Activated effector memory CD4-positive, alpha-beta T cell treated with anti-CD3 and anti-CD28 coated beads, Interleukin-2, amount 50 U/mL, for 16 hours (primary cell): ENCODE data around the gene PDLIM5.
"Not testable (repeated sequence)": the region's sequence is repeated elsewhere in the genome, so short reads cannot be mapped to it uniquely, and the experiment has no call there.

Experiments used
- DNase-seq: peaks from one replicate; pipeline ENCODE4 v3.0.0-alpha.2; 2020

Gene PDLIM5

DNA sequence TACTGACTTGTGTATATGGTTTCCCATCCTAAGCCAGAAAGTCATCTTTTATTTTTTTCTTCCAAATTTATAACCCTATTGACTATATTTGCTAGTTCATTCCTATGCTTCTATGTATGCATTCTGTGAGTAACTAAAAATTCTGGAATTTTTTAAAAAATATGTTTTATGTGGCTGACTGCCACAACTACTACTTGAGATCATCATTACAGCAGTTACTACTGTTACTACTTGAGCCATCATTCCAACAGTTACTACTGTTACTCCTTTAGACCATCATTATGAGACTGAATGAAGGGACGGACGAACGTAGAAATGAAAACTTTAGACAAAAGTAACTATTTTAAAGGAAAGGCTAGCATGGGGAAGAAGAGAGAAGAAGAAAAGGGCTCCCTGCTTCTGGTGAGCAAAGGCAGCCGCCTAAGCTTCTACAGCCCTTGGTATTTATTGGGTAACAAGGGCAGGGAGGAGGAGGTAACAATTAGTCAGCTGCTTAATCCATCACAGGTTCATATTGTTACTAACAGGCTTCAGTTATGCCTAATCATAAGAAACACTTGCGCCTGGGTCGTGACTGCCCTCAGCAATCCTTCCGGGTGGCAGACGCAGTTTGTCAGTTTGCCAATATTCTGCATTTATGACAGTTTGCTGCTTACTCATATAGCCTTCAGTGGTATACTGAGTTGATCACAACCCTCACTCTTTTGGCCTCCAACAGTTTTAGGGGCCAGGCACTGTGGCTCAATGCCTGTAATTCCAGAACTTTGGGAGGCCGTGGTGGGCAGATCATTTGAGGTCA, 80.4 kb downstream of the PDLIM5 start:
- no peak for DNase-seq

DNA sequence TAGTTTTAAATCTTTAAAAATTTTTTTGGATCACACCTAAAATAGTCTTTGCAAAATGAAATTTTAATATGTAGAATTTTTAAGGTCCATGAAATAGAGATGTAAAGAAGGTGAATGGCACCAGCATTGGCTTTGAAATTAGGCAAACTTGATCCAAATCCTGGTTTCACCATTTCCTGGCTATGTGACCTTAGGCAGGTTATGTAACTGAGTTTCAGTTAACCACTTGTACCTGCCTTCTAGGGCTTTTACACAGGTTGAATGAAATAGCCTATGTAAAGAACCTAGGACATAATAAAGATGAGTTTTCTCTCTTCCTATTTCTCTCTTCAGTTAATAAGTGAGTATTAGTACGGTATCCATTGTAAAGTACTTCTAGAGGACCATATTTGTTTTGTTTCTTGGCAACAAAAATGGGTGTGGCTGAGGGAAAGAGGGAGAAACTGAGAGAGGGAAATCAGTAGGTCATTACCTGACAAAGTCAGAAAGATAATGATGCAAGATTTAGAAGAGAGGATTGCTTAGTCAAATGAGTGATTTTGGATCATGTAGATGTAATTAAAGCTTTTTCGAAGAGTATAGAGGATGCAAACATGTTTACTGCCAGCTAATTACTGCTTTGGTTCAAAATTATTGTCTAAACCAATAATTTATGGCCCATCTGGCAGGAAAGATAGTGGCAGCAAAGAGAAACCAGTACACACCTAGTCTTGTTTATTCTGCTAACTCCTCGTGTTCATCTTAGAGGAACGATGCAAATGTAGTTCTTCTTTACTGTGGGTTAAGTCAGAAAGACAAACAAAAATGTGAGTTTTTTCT, 81.9 kb downstream of the PDLIM5 start:
- no peak for DNase-seq

DNA sequence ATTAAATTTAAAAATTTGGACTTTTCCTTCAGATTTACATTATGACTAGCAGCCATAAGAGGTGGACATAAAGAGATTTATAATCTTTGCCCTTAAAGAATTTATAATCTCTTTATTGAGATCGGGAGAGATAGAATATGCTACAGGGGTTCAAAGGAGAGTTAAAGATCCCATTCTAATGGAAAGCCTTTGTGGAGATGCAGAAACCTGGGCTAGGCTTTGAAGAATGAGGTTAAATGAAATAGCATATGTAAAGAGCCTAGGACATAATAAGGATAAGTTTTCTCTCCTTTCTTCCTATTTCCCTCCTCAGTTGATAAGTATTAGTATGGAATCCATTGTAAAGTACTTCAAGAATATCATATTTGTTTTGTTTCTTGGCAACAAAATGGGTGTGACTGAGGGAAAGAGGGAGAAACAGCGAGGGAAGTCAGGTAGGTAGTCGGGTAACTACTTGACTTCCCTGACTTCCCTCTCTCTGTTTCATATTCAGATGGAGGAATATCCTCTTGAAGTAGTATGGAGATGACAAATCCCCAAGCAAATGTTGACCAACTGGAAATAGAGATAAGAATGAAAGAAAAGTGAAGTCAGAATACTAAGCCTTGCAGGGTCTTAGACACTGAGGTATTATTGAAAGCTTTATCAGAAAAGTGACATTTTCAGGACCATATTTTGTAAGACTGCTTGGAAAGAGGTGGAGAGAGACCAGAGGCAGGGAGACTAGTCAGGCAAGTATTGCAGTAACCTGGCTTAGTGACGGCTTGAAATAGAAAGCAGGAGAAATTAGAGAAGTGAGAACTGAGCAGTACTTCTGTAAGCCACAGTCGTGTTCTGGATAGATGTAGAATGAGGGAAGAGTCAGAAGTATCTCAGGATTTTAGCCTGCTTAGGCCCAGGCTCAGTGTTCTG, 82.9 kb downstream of the PDLIM5 start:
- no peak for DNase-seq

- DNase-seq, result no peak
Observed at GRCh38 chr4:94536049-94536448, 84.3 kb downstream of the PDLIM5 start.

- no peak for DNase-seq
Observed at GRCh38 chr4:94536649-94537469, 85.1 kb downstream of the PDLIM5 start.

DNA sequence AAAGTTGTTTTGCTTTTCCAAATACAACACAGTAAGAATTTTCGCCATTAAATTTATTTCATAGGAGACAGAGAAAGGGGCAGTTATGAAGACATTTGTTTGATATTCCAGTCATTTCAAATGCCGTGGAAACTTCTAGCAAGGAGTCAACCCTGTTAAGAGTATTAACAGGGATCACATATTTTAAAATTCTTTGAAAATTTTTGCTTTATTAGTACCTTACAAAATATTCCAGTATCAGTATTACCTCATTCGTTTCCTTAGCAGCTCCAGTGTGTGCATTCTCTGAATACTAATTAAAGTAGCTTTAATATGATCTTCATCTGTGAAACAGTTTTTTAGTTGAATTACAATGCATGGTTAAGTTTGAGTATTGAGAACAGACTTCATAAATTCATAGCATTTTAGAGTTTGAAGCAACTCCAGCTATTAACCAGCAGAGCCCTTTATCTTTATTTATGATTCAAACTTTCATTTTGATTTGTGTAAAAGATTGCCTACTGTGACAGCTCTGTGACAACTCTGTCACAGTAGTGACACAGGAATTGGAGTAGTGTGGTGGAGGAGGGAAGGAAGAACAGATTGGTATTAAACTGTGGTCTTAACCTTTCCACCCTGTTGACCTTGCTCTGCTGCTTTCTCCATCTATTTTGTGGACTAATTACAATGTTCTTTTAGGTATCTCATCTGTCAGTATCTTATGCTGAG, 86.3 kb downstream of the PDLIM5 start:
- no peak for DNase-seq

DNA sequence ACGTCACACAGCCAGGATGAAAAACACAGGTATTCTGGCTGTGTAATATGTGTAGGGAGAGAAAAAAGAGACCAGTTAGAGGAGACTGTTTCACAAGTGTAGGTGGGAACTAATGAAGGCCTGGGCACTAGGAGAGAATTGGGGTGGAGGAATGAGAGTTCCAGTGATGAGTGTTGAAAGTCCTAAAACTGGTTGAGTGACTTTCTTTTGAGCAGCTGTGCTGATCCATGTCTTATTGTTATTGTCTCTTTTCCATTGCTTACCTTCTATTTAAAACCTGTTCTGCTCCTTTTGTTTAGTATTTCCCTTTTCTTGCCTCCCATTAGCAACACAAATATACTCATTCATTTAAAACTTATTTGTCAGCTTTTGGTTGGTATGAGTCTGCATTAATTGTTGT, 88.7 kb downstream of the PDLIM5 start:
- DNase-seq, result no peak

DNA sequence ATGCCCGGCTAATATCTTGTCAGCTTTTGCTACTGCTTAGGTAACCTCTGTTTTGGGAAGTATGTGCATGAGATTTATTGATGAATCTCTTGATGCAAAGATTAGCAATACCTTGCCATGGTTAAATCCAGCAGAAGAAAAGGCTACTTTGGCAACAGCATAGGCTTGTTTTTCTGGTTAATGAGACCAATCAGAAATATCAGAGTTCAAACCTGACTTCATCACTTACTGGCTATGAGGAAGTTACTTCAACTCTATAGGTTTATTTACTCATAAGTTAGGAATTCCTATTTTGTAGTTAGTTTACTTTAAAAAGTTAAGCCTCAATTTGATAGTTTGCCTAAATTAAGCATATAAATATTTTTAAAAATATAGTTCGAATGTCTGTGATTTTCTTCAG, 93.1 kb downstream of the PDLIM5 start:
- no peak for DNase-seq

DNA sequence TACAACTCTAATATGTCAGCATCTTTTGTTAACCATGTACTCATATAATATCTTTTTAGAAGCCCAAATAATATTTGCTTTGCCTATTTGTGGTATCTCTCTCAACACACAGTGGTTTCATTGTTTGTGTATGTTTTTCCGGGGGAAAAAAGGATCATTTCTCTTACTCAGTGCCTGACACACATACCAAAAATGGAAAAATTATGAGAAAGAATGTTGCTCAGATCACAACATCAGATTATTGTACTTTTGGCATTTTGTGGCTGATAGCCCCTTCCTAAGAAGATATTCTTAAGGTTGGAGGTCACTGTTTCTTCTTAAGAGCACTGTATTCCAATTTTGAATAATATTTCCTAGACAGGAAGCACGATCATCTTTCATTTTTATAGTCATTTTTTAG, 93.6 kb downstream of the PDLIM5 start:
- no peak for DNase-seq

DNA sequence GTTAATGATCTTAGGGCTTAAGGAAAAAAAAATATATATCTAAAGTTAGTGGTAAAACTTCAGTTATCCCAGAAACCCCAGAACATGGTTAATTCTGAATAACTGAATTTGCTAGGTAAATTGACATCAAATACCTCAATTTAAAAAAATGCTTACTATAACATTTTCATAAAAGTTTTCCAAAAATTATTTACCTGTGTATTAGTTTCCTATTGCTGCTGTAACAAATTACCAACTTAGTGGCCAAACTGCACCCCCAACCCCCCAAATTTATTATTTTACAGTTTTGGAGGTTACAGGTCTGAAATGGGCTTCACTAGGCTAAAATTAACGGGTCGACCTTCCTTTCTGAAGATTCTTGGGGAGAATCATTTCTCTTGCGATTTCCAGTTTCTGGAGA, 95.2 kb downstream of the PDLIM5 start:
- DNase-seq, result no peak

GRCh38 chr4:94548571-94548970, 96.8 kb downstream of the PDLIM5 start:
- DNase-seq, result no peak

DNA sequence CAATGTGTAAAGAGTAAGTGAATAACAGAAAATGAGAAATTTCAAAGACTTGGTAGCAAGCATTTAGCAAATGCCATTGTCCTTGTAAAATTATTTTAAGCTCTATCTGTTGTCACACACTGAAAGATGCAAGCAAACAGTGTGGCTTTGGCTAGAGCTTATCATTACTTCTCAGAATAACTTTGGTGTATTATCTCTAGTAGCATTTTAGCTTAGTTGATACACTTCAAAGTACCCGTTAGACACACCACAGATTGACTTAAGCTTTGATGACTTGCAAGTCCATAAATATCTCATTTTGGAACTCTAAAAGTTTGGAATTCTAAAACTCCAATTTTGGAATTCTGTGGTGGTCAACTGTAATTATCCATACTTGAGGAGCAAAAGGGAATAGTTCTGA, 98.6 kb downstream of the PDLIM5 start:
- DNase-seq, result no peak

DNA sequence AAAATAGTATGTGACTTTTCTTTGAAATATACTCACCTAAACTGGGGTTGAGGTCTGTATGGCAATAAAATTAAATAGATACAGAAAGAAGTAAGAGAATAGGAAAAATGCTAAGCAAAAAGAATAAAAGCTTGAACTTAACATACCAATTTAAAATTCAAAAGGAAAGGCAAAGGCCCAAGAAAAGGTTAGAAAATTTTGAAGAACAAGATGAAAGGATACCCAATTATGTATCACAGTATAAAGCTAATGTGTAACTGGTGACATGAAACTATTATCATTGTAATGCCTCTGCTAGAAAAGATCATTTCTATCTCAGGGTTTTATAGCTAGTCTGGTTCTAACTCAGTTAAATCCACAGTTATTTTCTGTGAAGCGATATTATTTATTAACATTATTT, 99.1 kb downstream of the PDLIM5 start:
- DNase-seq, result no peak

GRCh38 chr4:94551643-94552564, 100.2 kb downstream of the PDLIM5 start:
- no peak for DNase-seq

- not testable (repeated sequence) for DNase-seq
Observed at GRCh38 chr4:94556047-94556446, 104.3 kb downstream of the PDLIM5 start.

GRCh38 chr4:94557632-94558031, 105.9 kb downstream of the PDLIM5 start:
- DNase-seq, result not testable (repeated sequence)

GRCh38 chr4:94558392-94558904, 106.7 kb downstream of the PDLIM5 start:
- no peak for DNase-seq

- no peak for DNase-seq
Observed at GRCh38 chr4:94559351-94559806, 107.6 kb downstream of the PDLIM5 start.

DNA sequence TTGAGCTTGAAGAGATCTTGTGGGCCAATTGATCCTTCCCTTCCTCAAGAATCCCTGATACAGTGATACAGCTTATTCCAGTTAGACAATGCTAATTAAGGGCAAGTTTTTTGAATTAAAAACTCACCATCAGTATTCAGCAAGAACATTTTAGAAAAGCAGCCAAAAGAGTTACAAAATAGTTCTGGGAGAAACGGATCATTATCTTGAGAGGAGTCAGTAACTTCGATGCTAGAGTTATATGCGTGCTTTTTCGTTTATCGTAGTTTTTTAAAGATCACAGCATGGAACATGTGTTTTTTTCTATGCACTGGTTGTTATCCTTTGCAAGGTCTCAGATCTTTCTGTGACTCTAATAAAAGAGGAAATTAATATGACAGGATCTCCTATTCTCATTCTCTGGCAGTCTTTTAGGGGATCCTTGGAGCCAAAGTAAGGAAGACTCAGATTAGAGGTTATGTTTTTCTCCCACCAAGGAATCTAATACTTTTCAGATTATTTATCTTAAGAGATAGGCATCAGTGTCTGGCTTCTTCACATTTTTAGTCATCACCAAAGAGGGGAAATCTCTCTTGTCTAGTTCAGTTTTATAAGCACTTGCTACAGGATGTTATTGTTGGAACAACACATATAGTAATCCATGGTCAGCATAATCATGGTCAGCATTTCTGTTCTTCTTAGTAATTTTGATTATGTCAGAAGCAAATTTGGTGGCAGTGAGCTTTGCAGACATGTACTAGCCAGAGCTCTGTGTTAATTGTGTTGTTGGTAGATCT, 109.7 kb downstream of the PDLIM5 start:
- no peak for DNase-seq
